ENCODE measurements around the gene LINC01488. TPM values are rescaled to one million over a fixed set of nuclear protein-coding genes. Genes with fewer than 3 reads are reported as not detected.

The LINC01488 gene
- total and polyA plus RNA-seq, 2 experiments from 2014 or later = not detected

- Mint-ChIP-seq H3K4me1 (no peaks in the 10 kb centered on the region; the same call in 2 of the 3 replicates), H3K9me3 (no peaks in the 10 kb centered on the region), H3K27ac (no peak overlapping the region), H3K36me3 (ENCODE audit: low read depth) (no peaks in the 10 kb centered on the region), H3K4me3 (no peak overlapping the region), H3K27me3 (ENCODE audit: insufficient read depth, low read depth, poor library complexity) (peaks cover 8% of the 10 kb centered on the region)
- Histone ChIP-seq H3K4me1 (ENCODE audit: insufficient read depth) (no peaks in the 10 kb centered on the region), H3K27me3 (ENCODE audit: insufficient read depth) (no peaks in the 10 kb centered on the region), H4K20me1 (replicated peaks; ENCODE audit: insufficient read depth) (no peaks in the 10 kb centered on the region), H3K4me2 (no peak overlapping the region), H3K4me3 (no peak overlapping the region), H3K79me2 (replicated peaks; ENCODE audit: insufficient read depth) (no peaks in the 10 kb centered on the region), H3F3A (replicated peaks; ENCODE audit: low read depth) (no peaks in the 10 kb centered on the region), H2AFZ (no peak overlapping the region), H3K36me3 (ENCODE audit: insufficient read depth) (no peaks in the 10 kb centered on the region), H3K27ac (ENCODE audit: low read depth) (no peak overlapping the region), H3K9me2 (ENCODE audit: insufficient read depth) (no peaks in the 10 kb centered on the region)
- ATAC-seq (no peak), DNase-seq (ENCODE audit: low spot score) (no peak)
- TF ChIP-seq ZNF462 (CRISPR knock-in tag; IDR thresholded peaks at IDR 0.05) (no peak), EZH2phosphoT487 (IDR thresholded peaks at IDR 0.05; ENCODE audit: unreplicated experiment) (no peak), POLR2AphosphoS5 (IDR thresholded peaks at IDR 0.05; ENCODE audit: low read depth) (no peak), CREB1 (CRISPR knock-in tag; IDR thresholded peaks at IDR 0.05; ENCODE audit: low read depth) (no peak), STAT1 (IDR thresholded peaks at IDR 0.05; ENCODE audit: unreplicated experiment) (no peak), JUNB (IDR thresholded peaks at IDR 0.05; ENCODE audit: unreplicated experiment) (no peak), NANOG (IDR thresholded peaks at IDR 0.05; ENCODE audit: borderline replicate concordance) (no peak), ZNF331 (CRISPR knock-in tag; IDR thresholded peaks at IDR 0.05; ENCODE audit: low read depth) (no peak), EZH2 (IDR thresholded peaks at IDR 0.05; ENCODE audit: low read depth, unreplicated experiment) (no peak), ZNF114 (CRISPR knock-in tag; IDR thresholded peaks at IDR 0.05) (no peak), ETS1 (IDR thresholded peaks at IDR 0.05) (no peak)
- TF ChIP-seq, protein P1, sequence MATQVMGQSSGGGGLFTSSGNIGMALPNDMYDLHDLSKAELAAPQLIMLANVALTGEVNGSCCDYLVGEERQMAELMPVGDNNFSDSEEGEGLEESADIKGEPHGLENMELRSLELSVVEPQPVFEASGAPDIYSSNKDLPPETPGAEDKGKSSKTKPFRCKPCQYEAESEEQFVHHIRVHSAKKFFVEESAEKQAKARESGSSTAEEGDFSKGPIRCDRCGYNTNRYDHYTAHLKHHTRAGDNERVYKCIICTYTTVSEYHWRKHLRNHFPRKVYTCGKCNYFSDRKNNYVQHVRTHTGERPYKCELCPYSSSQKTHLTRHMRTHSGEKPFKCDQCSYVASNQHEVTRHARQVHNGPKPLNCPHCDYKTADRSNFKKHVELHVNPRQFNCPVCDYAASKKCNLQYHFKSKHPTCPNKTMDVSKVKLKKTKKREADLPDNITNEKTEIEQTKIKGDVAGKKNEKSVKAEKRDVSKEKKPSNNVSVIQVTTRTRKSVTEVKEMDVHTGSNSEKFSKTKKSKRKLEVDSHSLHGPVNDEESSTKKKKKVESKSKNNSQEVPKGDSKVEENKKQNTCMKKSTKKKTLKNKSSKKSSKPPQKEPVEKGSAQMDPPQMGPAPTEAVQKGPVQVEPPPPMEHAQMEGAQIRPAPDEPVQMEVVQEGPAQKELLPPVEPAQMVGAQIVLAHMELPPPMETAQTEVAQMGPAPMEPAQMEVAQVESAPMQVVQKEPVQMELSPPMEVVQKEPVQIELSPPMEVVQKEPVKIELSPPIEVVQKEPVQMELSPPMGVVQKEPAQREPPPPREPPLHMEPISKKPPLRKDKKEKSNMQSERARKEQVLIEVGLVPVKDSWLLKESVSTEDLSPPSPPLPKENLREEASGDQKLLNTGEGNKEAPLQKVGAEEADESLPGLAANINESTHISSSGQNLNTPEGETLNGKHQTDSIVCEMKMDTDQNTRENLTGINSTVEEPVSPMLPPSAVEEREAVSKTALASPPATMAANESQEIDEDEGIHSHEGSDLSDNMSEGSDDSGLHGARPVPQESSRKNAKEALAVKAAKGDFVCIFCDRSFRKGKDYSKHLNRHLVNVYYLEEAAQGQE (IDR thresholded peaks at IDR 0.05; ENCODE audit: unreplicated experiment) = no peak
- TF ChIP-seq, protein P2, sequence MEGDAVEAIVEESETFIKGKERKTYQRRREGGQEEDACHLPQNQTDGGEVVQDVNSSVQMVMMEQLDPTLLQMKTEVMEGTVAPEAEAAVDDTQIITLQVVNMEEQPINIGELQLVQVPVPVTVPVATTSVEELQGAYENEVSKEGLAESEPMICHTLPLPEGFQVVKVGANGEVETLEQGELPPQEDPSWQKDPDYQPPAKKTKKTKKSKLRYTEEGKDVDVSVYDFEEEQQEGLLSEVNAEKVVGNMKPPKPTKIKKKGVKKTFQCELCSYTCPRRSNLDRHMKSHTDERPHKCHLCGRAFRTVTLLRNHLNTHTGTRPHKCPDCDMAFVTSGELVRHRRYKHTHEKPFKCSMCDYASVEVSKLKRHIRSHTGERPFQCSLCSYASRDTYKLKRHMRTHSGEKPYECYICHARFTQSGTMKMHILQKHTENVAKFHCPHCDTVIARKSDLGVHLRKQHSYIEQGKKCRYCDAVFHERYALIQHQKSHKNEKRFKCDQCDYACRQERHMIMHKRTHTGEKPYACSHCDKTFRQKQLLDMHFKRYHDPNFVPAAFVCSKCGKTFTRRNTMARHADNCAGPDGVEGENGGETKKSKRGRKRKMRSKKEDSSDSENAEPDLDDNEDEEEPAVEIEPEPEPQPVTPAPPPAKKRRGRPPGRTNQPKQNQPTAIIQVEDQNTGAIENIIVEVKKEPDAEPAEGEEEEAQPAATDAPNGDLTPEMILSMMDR (conservative IDR thresholded peaks at IDR 0.05; ENCODE audit: low read depth in 2 of 2) = no peak
Measured at GRCh38 chr11:69498614-69499175, 17.2 kb downstream of the LINC01488 start.
